Aorta (tissue), 5 donors: ENCODE measurements around the gene TFRC. TPM values are rescaled to one million over a fixed set of nuclear protein-coding genes. Genes with fewer than 3 reads are reported as not detected.
"Not testable (repeated sequence)": the region's sequence is repeated elsewhere in the genome, so short reads cannot be mapped to it uniquely, and the experiment has no call there.

Experiments
- ATAC-seq: fragments of 200-7000 bp; cut with Tn5 transposase; one replicate; pipeline ENCODE4 v1.9.1; 2022; ENCODE audit warnings: moderate library complexity; ENCODE audit not compliant: low FRiP score
- DNase-seq, 2 donors: peaks; one replicate each; pipeline ENCODE4 v3.0.0-alpha.2; 2020
- H3K27ac ChIP-seq, 2 donors: one replicate each; pipeline ENCODE4 v1.5.1; 2013; ENCODE audit warnings: low read length in 2 of 2, mild to moderate bottlenecking in 2 of 2, moderate library complexity in 2 of 2, control low read depth in 1 of 2, inconsistent platforms in 1 of 2, low read depth in 1 of 2
- H3K27me3 ChIP-seq, 2 donors: one replicate each; pipeline ENCODE4 v1.6.1; 2013; ENCODE audit warnings: control low read depth in 1 of 2, low read length in 1 of 2, mild to moderate bottlenecking in 1 of 2, moderate library complexity in 1 of 2; ENCODE audit not compliant: insufficient read depth in 2 of 2, control insufficient read depth in 1 of 2
- H3K36me3 ChIP-seq, 2 donors: one replicate each; pipeline ENCODE4 v1.6.1; 2013; ENCODE audit warnings: control low read depth in 1 of 2, low read length in 1 of 2, mild to moderate bottlenecking in 1 of 2; ENCODE audit not compliant: insufficient read depth in 2 of 2, control insufficient read depth in 1 of 2
- H3K4me1 ChIP-seq, 2 donors: one replicate each; pipeline ENCODE4 v1.6.1; 2013; ENCODE audit warnings: low read length in 2 of 2, control low read depth in 1 of 2, mild to moderate bottlenecking in 1 of 2, moderate library complexity in 1 of 2; ENCODE audit not compliant: insufficient read depth in 2 of 2, control insufficient read depth in 1 of 2
- H3K4me3 ChIP-seq, 2 donors: one replicate each; pipeline ENCODE4 v1.5.1; 2013; ENCODE audit warnings: low read length in 2 of 2, control low read depth in 1 of 2, mild to moderate bottlenecking in 1 of 2
- H3K9me3 ChIP-seq: one replicate; pipeline ENCODE4 v1.6.1; 2013; ENCODE audit warnings: mild to moderate bottlenecking, low read length; ENCODE audit not compliant: control insufficient read depth
- WGBS, 2 donors: extraction: QIAGEN DNeasy Blood & Tissue Kit; methylation state at CpG; one replicate each; pipeline ENCODE4 v1.1.7; 2013; 5-methylcytosine and 5-hydroxymethylcytosine counted together
- intact Hi-C, 2 donors: fragments of 100-400 bp; cut with DNase I; formaldehyde crosslinking; loops; one replicate each; pipeline versions ENCODE4 v1.14.2 to v1.15.0; 2022
- polyA plus RNA-seq, 2 donors: library from polyadenylated mRNA; stranded (reverse); fragments of 200-250 nt; gene quantifications; one replicate each; pipeline ENCODE4 v1.2.3, GENCODE V29; 2013
- total RNA-seq, 2 donors: library from RNA; stranded (reverse); fragmentation: NEBNext Ultra II Directional; extraction: Animal tissue kit (Norgen Biotek cat#: 25700); gene quantifications; one replicate each; pipeline ENCODE4 v1.2.1, GENCODE V29; 2021
- donor health status: healthy with polysubstance abuse.
- donor health status: Bipolar disorder and iron deficiency.
- donor health status: DM: no; HTN: no; CAD: no.
- donor health status: DM: no; HTN: no; CAD: no.
- donor health status: DM: yes; HTN: yes; CAD: no.

TFRC gene
- total and polyA plus RNA-seq, 4 donors: 19.5 to 141 (median 52.7) TPM

DNA sequence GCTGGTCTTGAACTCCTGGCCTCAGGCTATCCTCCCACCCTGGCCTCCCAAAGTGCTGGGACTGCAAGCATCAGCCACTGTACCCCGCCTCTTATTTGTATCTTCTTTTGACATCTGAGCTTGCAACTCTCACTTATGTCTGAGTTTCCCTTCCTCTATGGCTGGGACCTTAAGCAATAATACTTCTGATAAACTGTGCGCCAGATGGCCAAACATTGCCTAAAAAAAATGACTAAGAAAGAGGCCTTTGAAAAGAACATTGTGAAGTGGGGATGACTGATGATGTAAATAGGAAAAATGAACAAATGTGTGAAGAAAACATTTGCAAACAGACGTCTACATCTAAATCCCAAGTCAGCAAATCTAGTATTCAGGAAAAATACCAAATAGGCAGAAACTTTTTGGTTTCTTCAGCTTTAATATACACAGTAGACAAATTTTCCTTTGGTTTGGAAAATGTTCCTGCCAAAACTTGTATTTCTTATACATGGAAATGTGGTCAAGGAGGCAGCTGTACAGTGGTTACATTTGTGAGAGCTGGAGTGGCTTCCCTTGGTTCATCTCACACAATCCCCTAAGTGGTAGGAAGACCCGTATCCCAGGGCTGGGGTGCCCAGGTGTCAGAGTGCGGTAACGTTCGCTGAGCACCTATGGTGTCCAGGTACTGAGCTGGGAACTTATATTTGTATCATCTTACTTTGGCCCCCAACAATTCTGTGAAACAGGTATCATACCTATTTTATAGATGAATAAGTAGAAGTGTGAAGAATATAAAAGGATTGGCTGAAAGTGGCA is 11.6 kb upstream of the TFRC start:
- intact Hi-C loops: no loop called here
- 72 to 78% methylated on average over 7 of the region's 7 CpGs for WGBS, 2 donors
- peak in 1 of 2 donors; percentile 56 for DNase-seq
- H3K4me1 ChIP-seq: no peaks in the 10 kb centered on the region
- no peaks in the 10 kb centered on the region for H3K36me3 ChIP-seq
- H3K27ac ChIP-seq: no peak overlapping the region
- H3K9me3 ChIP-seq: no peaks in the 10 kb centered on the region
- H3K4me3 ChIP-seq: no peak overlapping the region
- ATAC-seq: no peak
- no peaks in the 10 kb centered on the region for H3K27me3 ChIP-seq

DNA sequence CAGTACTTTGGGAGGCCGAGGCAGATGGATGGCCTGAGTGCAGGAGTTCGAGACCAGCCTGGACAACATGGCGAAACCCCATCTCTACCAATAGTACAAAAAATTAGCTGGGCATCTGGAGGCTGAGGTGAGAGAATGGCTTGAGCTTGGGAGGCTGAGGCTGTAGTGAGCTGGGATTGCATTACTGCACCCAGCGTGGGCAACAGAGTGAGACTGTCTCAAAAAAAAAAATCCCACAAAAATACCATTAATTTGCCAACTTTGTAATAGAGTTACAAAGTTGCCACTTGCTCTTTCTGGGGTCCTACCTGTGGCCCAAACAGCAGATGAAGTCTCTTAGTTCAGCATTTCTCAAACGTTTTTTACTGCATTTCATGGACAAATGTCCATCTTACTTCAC is 6.0 kb upstream of the TFRC start:
- Histone ChIP-seq H3K4me3 (no peak overlapping the region), H3K36me3 (no peaks in the 10 kb centered on the region), H3K27ac (no peak overlapping the region), H3K27me3 (no peaks in the 10 kb centered on the region), H3K4me1 (no peaks in the 10 kb centered on the region), H3K9me3 (no peaks in the 10 kb centered on the region)
- no peak for DNase-seq
- no peak for ATAC-seq
- intact Hi-C loops: no loop called here
- 72 to 73% methylated on average over 5 of the region's 5 CpGs for whole genome bisulfite sequencing, 2 donors

DNA sequence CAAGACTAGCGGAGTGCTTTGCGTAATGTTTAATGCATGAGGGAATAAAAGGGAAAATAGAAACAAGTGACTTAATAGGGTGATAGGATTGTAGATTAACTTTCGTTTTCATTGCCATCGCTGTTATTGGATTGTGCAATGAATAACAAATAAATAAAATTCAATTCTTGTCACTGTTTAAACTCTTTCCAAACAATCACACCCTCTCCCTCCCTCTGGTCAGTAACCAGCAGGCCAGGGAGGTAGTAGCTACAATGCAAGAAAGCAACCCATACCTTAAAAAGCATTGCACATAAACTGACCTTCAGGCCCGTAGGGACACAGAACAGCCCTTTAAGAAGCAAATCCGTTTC is 705 bp upstream of the TFRC start:
- DNase-seq (no peak), ATAC-seq (no peak)
- Histone ChIP-seq H3K36me3 (no peaks in the 10 kb centered on the region), H3K9me3 (no peaks in the 10 kb centered on the region), H3K27ac (no peak overlapping the region), H3K4me1 (no peaks in the 10 kb centered on the region), H3K4me3 (peak overlapping the region in 1 of 2 donors; percentile 5), H3K27me3 (no peaks in the 10 kb centered on the region)
- intact Hi-C loops: no loop called here
- 76 to 78% methylated on average over 6 of the region's 6 CpGs for WGBS, 2 donors

DNA sequence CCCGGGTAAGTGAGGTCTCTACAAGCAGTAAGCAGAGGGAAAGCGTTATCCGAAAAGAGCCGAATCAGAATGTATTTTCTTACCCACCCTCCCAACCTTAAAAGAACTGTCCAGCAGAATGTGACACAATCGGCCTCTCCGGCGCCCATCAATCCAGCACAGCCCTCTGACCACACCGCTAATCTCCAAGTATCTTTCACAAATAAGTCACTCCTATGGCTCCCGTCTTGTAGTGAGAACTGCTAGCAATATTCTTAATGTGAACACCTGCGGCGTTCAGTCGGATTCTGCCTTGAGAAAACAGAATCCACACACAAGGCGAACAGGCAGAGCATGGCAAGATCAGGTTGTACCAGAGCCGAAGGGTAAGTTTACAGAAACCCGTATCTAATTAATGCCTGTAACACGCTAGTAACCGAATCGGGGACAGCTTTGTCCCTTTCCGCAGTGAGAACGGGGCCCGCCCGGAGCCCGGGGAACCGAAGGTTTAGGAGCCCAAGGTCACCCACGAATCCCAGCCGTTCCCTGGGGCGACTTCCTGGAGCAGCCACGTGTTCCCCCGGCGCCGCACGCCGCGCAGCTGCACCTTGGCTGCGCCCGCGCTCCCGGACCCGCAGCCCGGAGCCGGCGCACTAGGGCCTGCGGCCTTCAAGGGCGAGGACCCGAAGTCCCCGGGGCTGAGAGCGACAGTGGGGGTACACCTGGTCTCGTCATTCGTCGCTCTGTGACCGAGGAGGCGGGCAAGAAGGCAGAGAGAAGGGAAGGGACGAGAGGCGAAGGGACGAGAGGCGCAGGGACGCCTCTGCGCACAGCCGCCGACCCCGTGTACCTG is 672 bp downstream of the TFRC start:
- Histone ChIP-seq H3K27ac (peak overlapping the region in 1 of 2 donors; percentile 53), H3K9me3 (no peaks in the 10 kb centered on the region), H3K4me3 (peak overlapping the region; percentile 38 to 71), H3K27me3 (no peaks in the 10 kb centered on the region), H3K4me1 (no peaks in the 10 kb centered on the region), H3K36me3 (no peaks in the 10 kb centered on the region)
- DNase-seq: peak; percentile 73 to 85
- intact Hi-C loops: no loop called here
- WGBS, 2 donors: 0% methylated on average over 60 to 61 of the region's 61 CpGs
- ATAC-seq: peak; percentile 79

DNA sequence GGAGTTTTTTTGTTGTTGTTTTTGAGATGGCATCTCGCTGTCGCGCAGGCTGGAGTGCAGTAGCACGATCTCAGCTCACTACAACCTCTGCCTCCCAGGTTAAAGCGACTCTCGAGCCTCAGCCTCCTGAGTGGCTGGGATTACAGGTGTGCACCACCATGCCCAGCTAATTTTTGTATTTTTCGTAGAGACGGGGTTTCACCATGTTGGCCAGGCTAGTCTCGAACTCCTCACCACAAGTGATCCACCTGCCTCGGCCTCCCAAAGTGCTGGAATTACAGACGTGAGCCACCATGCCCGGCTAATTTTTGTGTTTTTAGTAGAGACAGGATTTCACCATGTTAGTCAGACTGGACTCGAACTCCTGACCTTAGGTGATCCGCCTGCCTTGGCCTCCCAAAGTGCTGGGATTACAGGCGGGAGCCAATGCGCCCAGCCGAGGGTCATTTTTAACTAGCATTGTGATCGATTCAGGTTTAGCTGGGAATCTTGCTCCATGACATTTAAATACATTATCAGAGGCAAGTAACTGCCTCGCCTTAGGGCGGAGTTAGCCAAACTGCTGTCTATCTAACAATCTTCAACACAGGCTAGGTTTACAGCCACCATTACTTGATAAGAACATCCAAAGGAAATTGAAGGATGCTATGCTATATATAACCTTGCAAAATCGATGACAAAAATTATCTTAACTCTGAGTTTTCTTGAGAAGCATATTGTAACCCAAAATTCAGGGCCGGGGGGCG is 1.6 kb downstream of the TFRC start:
- 86 to 87% methylated on average over 23 of the region's 23 CpGs for WGBS, 2 donors
- DNase-seq, H3K36me3 ChIP-seq, H3K4me1 ChIP-seq, ATAC-seq, H3K27ac ChIP-seq, intact Hi-C loops, H3K27me3 ChIP-seq, H3K9me3 ChIP-seq: not testable (repeated sequence)
- peak overlapping the region; percentile 38 to 71 for H3K4me3 ChIP-seq

DNA sequence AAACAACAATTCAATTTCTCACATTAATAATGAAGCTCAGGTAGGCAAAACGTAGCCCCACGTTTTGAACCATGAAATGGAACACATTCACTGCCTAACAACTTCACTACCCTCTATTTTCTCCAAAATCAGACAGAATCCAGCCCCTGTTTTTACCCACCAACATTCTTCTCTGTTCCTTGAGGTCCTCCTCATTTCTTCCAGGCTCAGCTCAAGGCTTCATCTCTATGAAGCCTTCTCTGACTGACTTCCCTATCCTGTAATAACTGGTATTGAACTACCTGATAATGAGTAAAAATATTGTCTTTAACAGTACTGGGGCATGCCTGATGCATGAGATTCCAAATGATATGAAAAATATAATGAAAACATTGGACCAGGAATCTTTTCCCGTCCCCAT is 2.2 kb downstream of the TFRC start:
- WGBS, 2 donors: 92% methylated on average over 3 of the region's 3 CpGs
- no peak for ATAC-seq
- no peaks in the 10 kb centered on the region for H3K27me3 ChIP-seq
- intact Hi-C loops: no loop called here
- no peak overlapping the region for H3K4me3 ChIP-seq
- DNase-seq: no peak
- no peaks in the 10 kb centered on the region for H3K4me1 ChIP-seq
- H3K27ac ChIP-seq: no peak overlapping the region
- H3K9me3 ChIP-seq: no peaks in the 10 kb centered on the region
- no peaks in the 10 kb centered on the region for H3K36me3 ChIP-seq

DNA sequence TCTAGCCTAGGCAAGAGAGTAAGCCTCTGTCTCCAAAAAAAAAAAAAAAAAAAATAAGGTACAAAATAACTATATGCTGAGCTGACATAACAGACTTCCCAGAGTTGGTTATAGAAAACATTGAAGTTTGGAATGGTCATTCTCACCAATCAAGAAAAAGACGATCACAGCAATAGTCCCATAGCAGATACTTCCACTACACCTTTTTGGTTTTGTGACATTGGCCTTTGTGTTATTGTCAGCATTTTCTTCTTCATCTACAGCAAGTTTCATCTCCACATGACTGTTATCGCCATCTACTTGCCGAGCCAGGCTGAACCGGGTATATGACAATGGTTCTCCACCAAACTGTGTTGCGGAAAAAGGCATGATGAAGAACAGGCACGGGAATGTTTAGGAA is 6.9 kb downstream of the TFRC start:
- ATAC-seq (no peak), DNase-seq (no peak)
- Histone ChIP-seq H3K36me3 (peaks cover 0 to 6% of the 10 kb centered on the region in 2 donors), H3K27ac (no peak overlapping the region), H3K9me3 (no peaks in the 10 kb centered on the region), H3K4me3 (no peak overlapping the region), H3K4me1 (no peaks in the 10 kb centered on the region), H3K27me3 (no peaks in the 10 kb centered on the region)
- intact Hi-C loops: no loop called here
- WGBS, 2 donors: 90 to 91% methylated on average over 6 of the region's 6 CpGs

DNA sequence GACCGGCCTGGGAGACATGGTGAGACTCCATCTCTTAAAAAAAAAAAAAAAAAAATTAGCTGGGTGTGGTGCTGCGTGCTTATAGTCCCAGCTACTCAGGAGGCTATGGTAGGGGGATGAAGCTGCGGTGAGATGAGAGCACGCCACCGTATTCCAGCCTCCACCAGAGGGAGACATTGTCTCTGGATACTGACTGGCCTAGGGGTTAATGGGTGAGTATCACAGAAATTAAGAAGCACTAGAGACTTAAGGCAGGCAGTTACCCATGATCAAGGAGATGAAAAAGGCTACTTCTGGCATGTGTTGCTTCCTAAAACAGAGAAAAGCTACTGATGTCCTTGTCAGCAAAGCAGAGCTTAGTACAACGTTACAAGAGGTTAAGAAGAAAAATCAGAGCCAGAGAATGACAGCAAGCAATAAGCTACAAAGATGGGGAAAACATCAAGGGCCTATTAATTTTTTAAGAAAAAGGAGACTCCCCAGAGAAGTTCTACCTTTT is 8.6 kb downstream of the TFRC start:
- Histone ChIP-seq H3K4me1 (no peaks in the 10 kb centered on the region), H3K9me3 (no peaks in the 10 kb centered on the region), H3K36me3 (peaks cover 0 to 8% of the 10 kb centered on the region in 2 donors), H3K4me3 (no peak overlapping the region), H3K27ac (no peak overlapping the region), H3K27me3 (no peaks in the 10 kb centered on the region)
- DNase-seq: no peak
- peak; percentile 87 for ATAC-seq
- WGBS, 2 donors: 34% methylated on average over 6 of the region's 6 CpGs
- intact Hi-C loops: loop anchor here (2.0 to 5.0 kb wide), 2 partner anchors 123 to 124 kb away; no protein-coding TSS in a partner anchor
